ENCODE results near the gene YTHDC2.

The YTHDC2 gene

GRCh38 chr5:113606298-113607134, 93.0 kb downstream of the YTHDC2 start:
- DNase-seq (ENCODE audit: low spot score) = peak; percentile 59

GRCh38 chr5:113607361-113607760, 93.9 kb downstream of the YTHDC2 start:
- no peak for DNase-seq (ENCODE audit: low spot score)

- DNase-seq (ENCODE audit: low spot score) = no peak
These were observed 94.7 kb downstream of the YTHDC2 start for GRCh38 chr5:113608113-113608596.

- DNase-seq (ENCODE audit: low spot score) = peak; percentile 63
These were observed 98.6 kb downstream of the YTHDC2 start for GRCh38 chr5:113612060-113612496.

GRCh38 chr5:113614191-113614590, 100.7 kb downstream of the YTHDC2 start:
- no peak for DNase-seq (ENCODE audit: low spot score)

GRCh38 chr5:113615708-113616107, 102.2 kb downstream of the YTHDC2 start:
- DNase-seq (ENCODE audit: low spot score) = no peak

GRCh38 chr5:113617191-113617796, 103.8 kb downstream of the YTHDC2 start:
- no peak for DNase-seq (ENCODE audit: low spot score)

- DNase-seq (ENCODE audit: low spot score) = no peak
These were observed 119.5 kb downstream of the YTHDC2 start for GRCh38 chr5:113632996-113633395.

- DNase-seq (ENCODE audit: low spot score) = no peak
These were observed 121.5 kb downstream of the YTHDC2 start for GRCh38 chr5:113634957-113635356.

GRCh38 chr5:113641715-113642114, 128.2 kb downstream of the YTHDC2 start:
- DNase-seq (ENCODE audit: low spot score) = no peak

Measured in SW480 (cell line).